Measurements from ENCODE around the gene CEP350. TPM values are rescaled to one million over a fixed set of nuclear protein-coding genes. Genes with fewer than 3 reads are reported as not detected.

Gene CEP350
- total RNA-seq, 3 donors from 2014 or later = 79.0 to 124 (median 95.0) TPM

- H3K4me1 ChIP-seq = no peaks in the 10 kb centered on the region
- intact Hi-C loops (cut with DNase I; ENCODE audit: low total_unique reads) = no loop called here
- no peak overlapping the region for H3K27ac ChIP-seq
- H3K36me3 ChIP-seq = no peaks in the 10 kb centered on the region
- H3K27me3 ChIP-seq = no peaks in the 10 kb centered on the region
- DNase-seq (ENCODE audit: low spot score in 2 of 2) = no peak
- TF ChIP-seq POLR2AphosphoS5 (IDR thresholded peaks at IDR 0.05) (no peak), POLR2A (IDR thresholded peaks at IDR 0.05) (no peak)
- TF ChIP-seq, protein P1, sequence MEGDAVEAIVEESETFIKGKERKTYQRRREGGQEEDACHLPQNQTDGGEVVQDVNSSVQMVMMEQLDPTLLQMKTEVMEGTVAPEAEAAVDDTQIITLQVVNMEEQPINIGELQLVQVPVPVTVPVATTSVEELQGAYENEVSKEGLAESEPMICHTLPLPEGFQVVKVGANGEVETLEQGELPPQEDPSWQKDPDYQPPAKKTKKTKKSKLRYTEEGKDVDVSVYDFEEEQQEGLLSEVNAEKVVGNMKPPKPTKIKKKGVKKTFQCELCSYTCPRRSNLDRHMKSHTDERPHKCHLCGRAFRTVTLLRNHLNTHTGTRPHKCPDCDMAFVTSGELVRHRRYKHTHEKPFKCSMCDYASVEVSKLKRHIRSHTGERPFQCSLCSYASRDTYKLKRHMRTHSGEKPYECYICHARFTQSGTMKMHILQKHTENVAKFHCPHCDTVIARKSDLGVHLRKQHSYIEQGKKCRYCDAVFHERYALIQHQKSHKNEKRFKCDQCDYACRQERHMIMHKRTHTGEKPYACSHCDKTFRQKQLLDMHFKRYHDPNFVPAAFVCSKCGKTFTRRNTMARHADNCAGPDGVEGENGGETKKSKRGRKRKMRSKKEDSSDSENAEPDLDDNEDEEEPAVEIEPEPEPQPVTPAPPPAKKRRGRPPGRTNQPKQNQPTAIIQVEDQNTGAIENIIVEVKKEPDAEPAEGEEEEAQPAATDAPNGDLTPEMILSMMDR (IDR thresholded peaks at IDR 0.05) = no peak
- H3K4me3 ChIP-seq = no peak overlapping the region
- H3K9me3 ChIP-seq = no peaks in the 10 kb centered on the region
Observed at GRCh38 chr1:180043785-180044184, 89.2 kb downstream of the CEP350 start.

GRCh38 chr1:180046674-180047073 is 92.1 kb downstream of the CEP350 start:
- no peak overlapping the region for H3K4me3 ChIP-seq
- TF ChIP-seq POLR2A (IDR thresholded peaks at IDR 0.05) (no peak), POLR2AphosphoS5 (IDR thresholded peaks at IDR 0.05) (no peak)
- TF ChIP-seq, protein P1 (IDR thresholded peaks at IDR 0.05) = no peak
- intact Hi-C loops (cut with DNase I; ENCODE audit: low total_unique reads) = no loop called here

GRCh38 chr1:180053594-180054567 is 99.3 kb downstream of the CEP350 start:
- Histone ChIP-seq H3K4me3 (no peak overlapping the region), H3K4me1 (no peaks in the 10 kb centered on the region), H3K27ac (no peak overlapping the region), H3K27me3 (no peaks in the 10 kb centered on the region), H3K9me3 (no peaks in the 10 kb centered on the region), H3K36me3 (no peaks in the 10 kb centered on the region)
- DNase-seq (ENCODE audit: low spot score in 2 of 2) = no peak
- TF ChIP-seq, protein P1 (IDR thresholded peaks at IDR 0.05) = no peak
- TF ChIP-seq POLR2AphosphoS5 (IDR thresholded peaks at IDR 0.05) (no peak), POLR2A (IDR thresholded peaks at IDR 0.05) (no peak)
- intact Hi-C loops (cut with DNase I; ENCODE audit: low total_unique reads) = no loop called here

More at GRCh38 chr1:180046674-180047073, 92.1 kb downstream of the CEP350 start:
- no peaks in the 10 kb centered on the region for H3K4me1 ChIP-seq
- H3K27ac ChIP-seq = no peak overlapping the region
- no peaks in the 10 kb centered on the region for H3K36me3 ChIP-seq
- no peak for DNase-seq (ENCODE audit: low spot score in 2 of 2)
- H3K9me3 ChIP-seq = no peaks in the 10 kb centered on the region
- H3K27me3 ChIP-seq = no peaks in the 10 kb centered on the region

GRCh38 chr1:180057883-180058396 is 103.3 kb downstream of the CEP350 start:
- Histone ChIP-seq H3K9me3 (no peaks in the 10 kb centered on the region), H3K27me3 (no peaks in the 10 kb centered on the region), H3K27ac (no peak overlapping the region), H3K36me3 (no peaks in the 10 kb centered on the region), H3K4me3 (no peak overlapping the region), H3K4me1 (no peaks in the 10 kb centered on the region)
- no peak for TF ChIP-seq POLR2AphosphoS5 (IDR thresholded peaks at IDR 0.05)
- TF ChIP-seq, protein P1 (IDR thresholded peaks at IDR 0.05) = no peak
- no peak for TF ChIP-seq POLR2A (IDR thresholded peaks at IDR 0.05)
- no peak for DNase-seq (ENCODE audit: low spot score in 2 of 2)
- intact Hi-C loops (cut with DNase I; ENCODE audit: low total_unique reads) = no loop called here

DNA sequence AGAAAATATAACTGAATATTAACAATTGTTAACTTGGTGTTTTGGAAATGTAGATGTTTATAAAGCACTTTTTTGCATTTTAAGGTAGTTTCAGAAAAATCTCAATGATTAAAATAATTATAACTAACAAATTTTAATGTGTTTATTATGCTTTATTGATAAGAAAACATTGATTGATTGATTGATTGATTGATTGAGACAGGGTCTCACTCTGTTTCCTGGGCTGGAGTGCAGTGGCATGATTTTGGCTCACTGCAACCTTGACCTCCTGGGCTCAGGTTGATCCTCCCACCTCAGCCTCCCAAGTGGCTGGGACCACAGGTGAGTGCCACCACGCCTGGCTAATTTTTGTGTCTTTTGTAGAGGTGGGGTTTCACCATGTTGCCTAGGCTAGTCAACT is 106.4 kb downstream of the CEP350 start:
- H3K4me1 ChIP-seq = no peaks in the 10 kb centered on the region
- no peak for DNase-seq (ENCODE audit: low spot score in 2 of 2)
- H3K9me3 ChIP-seq = no peaks in the 10 kb centered on the region
- intact Hi-C loops (cut with DNase I; ENCODE audit: low total_unique reads) = no loop called here
- H3K4me3 ChIP-seq = no peak overlapping the region
- no peaks in the 10 kb centered on the region for H3K27me3 ChIP-seq
- no peak overlapping the region for H3K27ac ChIP-seq
- TF ChIP-seq POLR2A (IDR thresholded peaks at IDR 0.05) = no peak
- TF ChIP-seq POLR2AphosphoS5 (IDR thresholded peaks at IDR 0.05) = no peak
- TF ChIP-seq, protein P1 (IDR thresholded peaks at IDR 0.05) = no peak
- H3K36me3 ChIP-seq = no peaks in the 10 kb centered on the region

Data from breast epithelium (tissue), 4 donors.